Mucosa of stomach (tissue), 1 donor: ENCODE data around the gene CELSR3.

Experiments used
- H3K27me3 ChIP-seq: one replicate; pipeline ENCODE4 v1.7.0; 2013; ENCODE audit warnings: mild to moderate bottlenecking, low read length; ENCODE audit not compliant: control insufficient read depth, insufficient read depth
- H3K36me3 ChIP-seq: one replicate; pipeline ENCODE4 v1.7.0; 2013; ENCODE audit warnings: low read length; ENCODE audit not compliant: control insufficient read depth, insufficient read depth
- H3K4me1 ChIP-seq: one replicate; pipeline ENCODE4 v1.7.0; 2013; ENCODE audit warnings: mild to moderate bottlenecking, low read length; ENCODE audit not compliant: control insufficient read depth, insufficient read depth
- H3K4me3 ChIP-seq: one replicate; pipeline ENCODE4 v1.7.0; 2013; ENCODE audit warnings: low read length
- H3K9ac ChIP-seq: one replicate; pipeline ENCODE4 v1.7.0; 2013; ENCODE audit warnings: mild to moderate bottlenecking, low read length, moderate library complexity
- H3K9me3 ChIP-seq: one replicate; pipeline ENCODE4 v1.7.0; 2013; ENCODE audit warnings: mild to moderate bottlenecking, low read length, moderate library complexity; ENCODE audit not compliant: control insufficient read depth
- donor health status: Pancreatic carcinoma.

The CELSR3 gene

DNA sequence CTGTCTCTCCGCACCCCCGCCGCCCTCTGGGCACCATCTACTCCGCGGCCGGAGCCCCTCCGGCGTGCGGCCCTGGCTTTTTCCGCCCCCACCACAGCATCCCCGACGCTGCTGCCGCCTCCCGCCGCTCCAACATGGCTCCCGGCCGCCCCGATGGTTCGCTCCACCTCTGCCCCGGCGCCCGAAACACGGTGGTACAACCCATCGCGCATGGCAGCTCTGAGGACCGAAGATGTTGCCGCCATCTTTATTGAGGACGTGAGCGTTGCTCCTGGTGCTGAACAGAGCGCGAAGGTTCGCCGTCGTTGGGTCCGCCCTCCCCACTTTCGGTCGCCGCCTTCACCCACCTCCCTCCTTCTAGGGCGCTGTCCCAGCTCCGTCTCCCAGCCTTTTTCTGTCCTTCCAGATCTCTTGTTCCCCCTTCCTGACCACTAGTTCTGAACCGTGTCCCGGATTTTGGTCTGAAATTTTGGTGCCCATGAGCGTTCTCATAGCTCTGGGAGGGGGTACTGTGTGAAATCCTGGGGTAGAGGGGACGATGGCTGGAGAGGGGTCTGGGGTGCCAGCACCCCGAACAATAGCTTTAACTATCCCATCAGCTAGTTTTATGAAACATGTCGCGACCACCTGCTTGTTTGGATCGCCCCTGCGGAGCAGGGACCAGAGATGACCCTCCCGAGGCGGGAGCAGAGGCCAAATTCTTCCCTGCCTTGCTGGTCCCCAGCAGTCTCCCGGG, at the start of gene CELSR3:
TSS of gene CELSR3 (minus strand) at position 134 of the 736 bp plus-strand sequence. CDS start 252 bp downstream, outside the sequence.
- Histone ChIP-seq H3K9ac (peak within 1 kb of the TSS; percentile 74), H3K9me3 (no peaks in the 10 kb centered on the region), H3K27me3 (peaks cover 39% of the 10 kb centered on the region), H3K36me3 (no peaks in the 10 kb centered on the region), H3K4me1 (peaks cover 24% of the 10 kb centered on the region), H3K4me3 (peak within 1 kb of the TSS; percentile 92)

GRCh38 chr3:48711727-48712126, 49.0 kb upstream of the CELSR3 start:
- Histone ChIP-seq H3K4me3 (no peak overlapping the region), H3K9me3 (no peaks in the 10 kb centered on the region), H3K27me3 (no peaks in the 10 kb centered on the region), H3K36me3 (no peaks in the 10 kb centered on the region), H3K4me1 (peaks cover 18% of the 10 kb centered on the region), H3K9ac (no peak overlapping the region)

- Histone ChIP-seq H3K4me3 (no peak overlapping the region), H3K27me3 (no peaks in the 10 kb centered on the region), H3K9ac (no peak overlapping the region), H3K36me3 (no peaks in the 10 kb centered on the region), H3K9me3 (no peaks in the 10 kb centered on the region), H3K4me1 (peaks cover 12% of the 10 kb centered on the region)
Measured at GRCh38 chr3:48709051-48709461, 46.4 kb upstream of the CELSR3 start.

DNA sequence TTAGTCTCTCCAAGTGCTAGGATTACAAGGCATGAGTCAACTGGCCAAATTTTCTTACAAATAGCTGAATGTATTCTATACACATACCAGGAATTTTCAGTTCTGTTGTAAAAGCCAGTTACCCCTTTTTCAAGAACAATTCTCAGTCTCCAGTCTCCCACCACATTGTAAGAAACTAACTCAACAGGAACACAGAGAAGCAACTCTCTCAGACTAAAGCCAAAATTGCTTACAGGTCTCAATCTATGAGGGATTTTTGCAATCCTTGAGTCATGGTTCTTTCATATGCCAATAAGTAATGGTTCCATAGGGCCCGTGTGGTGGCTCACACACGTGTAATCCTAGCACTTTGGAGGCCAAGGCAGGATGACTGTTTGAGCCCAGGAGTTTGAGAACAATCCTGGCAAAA, 45.8 kb upstream of the CELSR3 start:
- H3K9me3 ChIP-seq = no peaks in the 10 kb centered on the region
- H3K9ac ChIP-seq = no peak overlapping the region
- H3K27me3 ChIP-seq = no peaks in the 10 kb centered on the region
- H3K4me3 ChIP-seq = no peak overlapping the region
- H3K36me3 ChIP-seq = no peaks in the 10 kb centered on the region
- H3K4me1 ChIP-seq = peaks cover 12% of the 10 kb centered on the region

DNA sequence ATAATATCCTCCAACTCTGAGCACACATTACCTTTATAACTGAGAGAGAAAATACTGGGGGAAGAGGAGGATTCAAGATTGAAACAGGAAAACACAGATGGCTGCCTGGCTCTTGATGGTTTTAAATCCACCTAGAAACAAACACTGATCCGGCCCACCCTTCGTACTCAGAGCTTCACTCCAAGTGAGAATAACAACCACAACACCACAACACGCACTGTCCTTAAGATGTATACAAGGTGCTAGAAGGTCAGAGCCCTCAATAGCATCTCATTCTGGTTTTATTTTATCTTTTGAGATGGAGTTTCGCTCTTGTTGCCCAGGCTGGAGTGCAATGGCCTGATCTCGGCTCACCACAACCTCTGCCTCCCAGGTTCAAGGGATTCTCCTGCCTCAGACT, 44.5 kb upstream of the CELSR3 start:
- H3K9ac ChIP-seq = no peak overlapping the region
- H3K27me3 ChIP-seq = no peaks in the 10 kb centered on the region
- H3K36me3 ChIP-seq = no peaks in the 10 kb centered on the region
- peaks cover 7% of the 10 kb centered on the region for H3K4me1 ChIP-seq
- H3K9me3 ChIP-seq = no peaks in the 10 kb centered on the region
- H3K4me3 ChIP-seq = no peak overlapping the region

DNA sequence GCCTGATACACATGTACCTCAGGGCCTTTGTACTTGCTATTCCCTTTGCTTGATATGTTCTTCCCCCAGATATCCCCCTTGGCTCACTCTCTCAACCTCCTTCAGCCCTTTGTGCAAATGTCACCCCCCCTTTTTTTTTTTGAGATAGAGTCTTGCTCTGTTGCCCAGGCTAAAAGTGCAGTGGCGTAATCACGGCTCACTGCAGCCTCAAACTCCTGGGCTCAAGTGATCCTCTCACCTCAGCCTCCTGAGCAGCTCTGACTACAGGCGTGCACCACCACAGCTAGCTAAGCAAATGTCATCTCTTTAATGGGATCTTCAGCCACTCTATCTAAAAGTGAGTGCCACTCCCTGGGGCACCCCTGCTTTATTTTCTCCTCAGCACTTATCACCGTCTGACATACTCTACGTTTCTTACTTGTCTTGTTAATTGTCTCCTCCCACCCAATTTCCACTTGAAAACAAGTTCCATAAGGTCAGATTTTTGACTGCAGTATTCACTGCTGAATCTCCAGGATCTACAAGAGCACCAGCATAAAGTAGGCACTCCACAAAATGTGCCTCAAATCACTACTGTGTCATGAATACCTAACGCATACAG, 39.7 kb upstream of the CELSR3 start:
- Histone ChIP-seq H3K9me3 (no peaks in the 10 kb centered on the region), H3K36me3 (no peaks in the 10 kb centered on the region), H3K4me3 (no peak overlapping the region), H3K4me1 (no peaks in the 10 kb centered on the region), H3K9ac (no peak overlapping the region), H3K27me3 (no peaks in the 10 kb centered on the region)

GRCh38 chr3:48700731-48701405, 38.2 kb upstream of the CELSR3 start:
- H3K27me3 ChIP-seq = no peaks in the 10 kb centered on the region
- no peaks in the 10 kb centered on the region for H3K36me3 ChIP-seq
- H3K9me3 ChIP-seq = no peaks in the 10 kb centered on the region
- H3K4me3 ChIP-seq = no peak overlapping the region
- no peak overlapping the region for H3K9ac ChIP-seq
- peaks cover 8% of the 10 kb centered on the region for H3K4me1 ChIP-seq

DNA sequence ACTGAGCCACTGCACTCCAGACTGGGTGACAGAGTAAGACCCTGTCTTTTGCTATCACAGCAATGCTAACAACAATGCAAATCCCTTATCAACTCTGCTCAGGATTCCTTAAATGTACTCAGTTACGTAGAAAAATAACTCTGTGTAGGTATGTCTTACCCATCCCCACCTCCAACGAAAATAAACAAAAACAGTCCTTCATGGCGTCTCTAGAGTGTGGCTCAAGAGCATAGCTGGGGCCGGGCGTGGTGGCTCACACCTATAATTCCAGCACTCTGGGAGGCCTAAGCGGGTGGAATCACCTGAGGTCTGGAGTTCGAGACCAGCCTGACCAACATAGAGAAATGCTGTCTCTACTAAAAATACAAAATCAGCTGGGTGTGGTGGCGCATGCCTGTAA, 36.2 kb upstream of the CELSR3 start:
- Histone ChIP-seq H3K9ac (no peak overlapping the region), H3K4me1 (peaks cover 20% of the 10 kb centered on the region), H3K4me3 (no peak overlapping the region), H3K9me3 (no peaks in the 10 kb centered on the region), H3K36me3 (peaks cover 3% of the 10 kb centered on the region), H3K27me3 (no peaks in the 10 kb centered on the region)

- Histone ChIP-seq H3K9ac (no peak overlapping the region), H3K9me3 (no peaks in the 10 kb centered on the region), H3K36me3 (peaks cover 9% of the 10 kb centered on the region), H3K4me1 (peaks cover 21% of the 10 kb centered on the region), H3K27me3 (no peaks in the 10 kb centered on the region), H3K4me3 (no peak overlapping the region)
Measured at GRCh38 chr3:48697952-48698351, 35.3 kb upstream of the CELSR3 start.

- Histone ChIP-seq H3K9ac (no peak overlapping the region), H3K4me1 (peaks cover 21% of the 10 kb centered on the region), H3K4me3 (no peak overlapping the region), H3K9me3 (no peaks in the 10 kb centered on the region), H3K27me3 (no peaks in the 10 kb centered on the region), H3K36me3 (peaks cover 15% of the 10 kb centered on the region)
Measured at GRCh38 chr3:48696601-48697000, 33.9 kb upstream of the CELSR3 start.

- Histone ChIP-seq H3K9me3 (no peaks in the 10 kb centered on the region), H3K36me3 (peaks cover 15% of the 10 kb centered on the region), H3K9ac (no peak overlapping the region), H3K4me3 (no peak overlapping the region), H3K27me3 (no peaks in the 10 kb centered on the region), H3K4me1 (peaks cover 21% of the 10 kb centered on the region)
Measured at GRCh38 chr3:48696156-48696555, 33.5 kb upstream of the CELSR3 start.

DNA sequence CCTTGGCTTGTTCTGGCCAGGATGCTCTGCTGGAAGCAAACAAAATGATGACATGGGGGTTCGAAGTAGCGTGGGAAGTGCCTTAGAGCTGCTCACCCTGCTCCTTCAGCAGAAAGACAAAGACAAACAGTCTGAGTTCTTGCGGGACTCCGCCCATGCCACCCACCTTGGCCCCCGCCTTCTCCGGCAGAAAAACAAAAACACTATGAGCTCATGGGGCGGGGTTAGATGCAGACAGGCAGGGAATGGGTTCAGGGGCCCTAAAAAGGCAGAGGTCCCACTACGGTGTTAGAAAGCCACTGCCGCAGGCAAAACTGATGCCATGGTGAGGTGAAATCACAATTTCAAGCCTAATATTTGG, 32.7 kb upstream of the CELSR3 start:
- Histone ChIP-seq H3K9me3 (no peaks in the 10 kb centered on the region), H3K4me1 (peaks cover 21% of the 10 kb centered on the region), H3K9ac (no peak overlapping the region), H3K36me3 (peaks cover 15% of the 10 kb centered on the region), H3K27me3 (no peaks in the 10 kb centered on the region), H3K4me3 (no peak overlapping the region)
